Peyer's patch (tissue), 4 donors: ENCODE data around the gene MAP3K10.

Experiments used
- CTCF ChIP-seq, 6 experiments: fragments of 450-650 bp in 4 of 6; fragments of 200-600 bp in 2 of 6; sonication (generic) in 1 of 6; IDR thresholded peaks; one replicate each; pipeline ENCODE4 v1.5.1; 2017 to 2019; ENCODE audit warnings: antibody characterized with exemption in 6 of 6, mild to moderate bottlenecking in 3 of 6, moderate library complexity in 1 of 6
- POLR2A ChIP-seq, 2 donors: fragments of 450-650 bp; IDR thresholded peaks; one replicate each; pipeline ENCODE4 v1.5.1; 2017; ENCODE audit warnings: antibody characterized with exemption in 2 of 2, mild to moderate bottlenecking in 2 of 2, moderate library complexity in 2 of 2

GRCh38 chr19:40264314-40265054, 73.3 kb downstream of the MAP3K10 start:
- TF ChIP-seq POLR2A (IDR thresholded peaks at IDR 0.05): no peak
- no peak for TF ChIP-seq CTCF (IDR thresholded peaks at IDR 0.05)
